ENCODE results near the gene TRAFD1.
"Not testable (repeated sequence)": the region's sequence is repeated elsewhere in the genome, so short reads cannot be mapped to it uniquely, and the experiment has no call there.

The TRAFD1 gene

GRCh38 chr12:112158461-112159145 lies 33.2 kb downstream of the TRAFD1 start:
- H3K4me3 ChIP-seq (ENCODE audit: control insufficient read depth in 1 of 7, extremely low read depth in 1 of 7, insufficient read depth in 4 of 7, low read depth in 2 of 7, low read length in 6 of 7); H3K27me3 ChIP-seq (replicated peaks in 2 of 5; ENCODE audit: control insufficient read depth in 4 of 5, insufficient read depth in 5 of 5, low read length in 4 of 5); H3K4me1 ChIP-seq (ENCODE audit: control extremely low read depth in 1 of 4, control insufficient read depth in 4 of 4, insufficient read depth in 4 of 4, low read length in 3 of 4); POLR2A ChIA-PET; H3K27ac ChIP-seq (ENCODE audit: insufficient read depth in 1 of 2, low read depth in 1 of 2, low read length in 2 of 2, poor library complexity in 1 of 2, severe bottlenecking in 2 of 2); CTCF ChIA-PET: not testable (repeated sequence)
- Histone ChIP-seq H3K9me3 (ENCODE audit: control extremely low read depth in 1 of 5, control insufficient read depth in 4 of 5, insufficient read depth in 2 of 5, low read depth in 1 of 5, low read length in 4 of 5) (peaks cover 0 to 21% (median 9%) of the 10 kb centered on the region in 5 experiments), H3K36me3 (ENCODE audit: control insufficient read depth in 4 of 4, insufficient read depth in 4 of 4, low read length in 3 of 4) (peaks cover 16 to 67% (median 55%) of the 10 kb centered on the region in 4 experiments)
- WGBS (ENCODE audit: insufficient coverage): 93% methylated on average over 10 of the region's 11 CpGs
- peak in 1 of 3 donors; percentile 14 for DNase-seq

- Histone ChIP-seq H3K4me3 (ENCODE audit: control insufficient read depth in 1 of 7, extremely low read depth in 1 of 7, insufficient read depth in 4 of 7, low read depth in 2 of 7, low read length in 6 of 7) (no peak overlapping the region), H3K27me3 (replicated peaks in 2 of 5; ENCODE audit: control insufficient read depth in 4 of 5, insufficient read depth in 5 of 5, low read length in 4 of 5) (no peaks in the 10 kb centered on the region), H3K36me3 (ENCODE audit: control insufficient read depth in 4 of 4, insufficient read depth in 4 of 4, low read length in 3 of 4) (peaks cover 11 to 66% (median 51%) of the 10 kb centered on the region in 4 experiments), H3K4me1 (ENCODE audit: control extremely low read depth in 1 of 4, control insufficient read depth in 4 of 4, insufficient read depth in 4 of 4, low read length in 3 of 4) (no peaks in the 10 kb centered on the region), H3K27ac (ENCODE audit: insufficient read depth in 1 of 2, low read depth in 1 of 2, low read length in 2 of 2, poor library complexity in 1 of 2, severe bottlenecking in 2 of 2) (no peak overlapping the region), H3K9me3 (ENCODE audit: control extremely low read depth in 1 of 5, control insufficient read depth in 4 of 5, insufficient read depth in 2 of 5, low read depth in 1 of 5, low read length in 4 of 5) (peaks cover 0 to 21% (median 9%) of the 10 kb centered on the region in 5 experiments)
- 99% methylated on average over 6 of the region's 6 CpGs for WGBS (ENCODE audit: insufficient coverage)
- POLR2A ChIA-PET: no interaction called here
- CTCF ChIA-PET: no interaction called here
- DNase-seq: no peak
Measured at GRCh38 chr12:112159146-112159541, 33.8 kb downstream of the TRAFD1 start.

GRCh38 chr12:112160611-112161010 lies 35.3 kb downstream of the TRAFD1 start:
- 97% methylated on average over 4 of the region's 6 CpGs for WGBS (ENCODE audit: insufficient coverage)
- no peak for DNase-seq
- Histone ChIP-seq H3K27me3 (replicated peaks in 2 of 5; ENCODE audit: control insufficient read depth in 4 of 5, insufficient read depth in 5 of 5, low read length in 4 of 5) (no peaks in the 10 kb centered on the region), H3K9me3 (ENCODE audit: control extremely low read depth in 1 of 5, control insufficient read depth in 4 of 5, insufficient read depth in 2 of 5, low read depth in 1 of 5, low read length in 4 of 5) (peaks cover 0 to 21% (median 9%) of the 10 kb centered on the region in 5 experiments), H3K27ac (ENCODE audit: insufficient read depth in 1 of 2, low read depth in 1 of 2, low read length in 2 of 2, poor library complexity in 1 of 2, severe bottlenecking in 2 of 2) (no peak overlapping the region), H3K36me3 (ENCODE audit: control insufficient read depth in 4 of 4, insufficient read depth in 4 of 4, low read length in 3 of 4) (peaks cover 11 to 65% (median 48%) of the 10 kb centered on the region in 4 experiments), H3K4me3 (ENCODE audit: control insufficient read depth in 1 of 7, extremely low read depth in 1 of 7, insufficient read depth in 4 of 7, low read depth in 2 of 7, low read length in 6 of 7) (no peak overlapping the region), H3K4me1 (ENCODE audit: control extremely low read depth in 1 of 4, control insufficient read depth in 4 of 4, insufficient read depth in 4 of 4, low read length in 3 of 4) (no peaks in the 10 kb centered on the region)
- POLR2A ChIA-PET: no interaction called here
- CTCF ChIA-PET: no interaction called here

- DNase-seq: no peak
- Histone ChIP-seq H3K9me3 (ENCODE audit: control extremely low read depth in 1 of 5, control insufficient read depth in 4 of 5, insufficient read depth in 2 of 5, low read depth in 1 of 5, low read length in 4 of 5) (peaks cover 0 to 21% (median 9%) of the 10 kb centered on the region in 5 experiments), H3K4me1 (ENCODE audit: control extremely low read depth in 1 of 4, control insufficient read depth in 4 of 4, insufficient read depth in 4 of 4, low read length in 3 of 4) (no peaks in the 10 kb centered on the region), H3K4me3 (ENCODE audit: control insufficient read depth in 1 of 7, extremely low read depth in 1 of 7, insufficient read depth in 4 of 7, low read depth in 2 of 7, low read length in 6 of 7) (no peak overlapping the region), H3K27ac (ENCODE audit: insufficient read depth in 1 of 2, low read depth in 1 of 2, low read length in 2 of 2, poor library complexity in 1 of 2, severe bottlenecking in 2 of 2) (no peak overlapping the region), H3K36me3 (ENCODE audit: control insufficient read depth in 4 of 4, insufficient read depth in 4 of 4, low read length in 3 of 4) (peaks cover 11 to 69% (median 54%) of the 10 kb centered on the region in 4 experiments), H3K27me3 (replicated peaks in 2 of 5; ENCODE audit: control insufficient read depth in 4 of 5, insufficient read depth in 5 of 5, low read length in 4 of 5) (no peaks in the 10 kb centered on the region)
- CTCF ChIA-PET: no interaction called here
- POLR2A ChIA-PET: no interaction called here
- 93% methylated on average over 4 of the region's 9 CpGs for WGBS (ENCODE audit: insufficient coverage)
Measured at GRCh38 chr12:112161711-112162110, 36.4 kb downstream of the TRAFD1 start.

GRCh38 chr12:112162241-112162790 lies 37.0 kb downstream of the TRAFD1 start:
- Histone ChIP-seq H3K4me1 (ENCODE audit: control extremely low read depth in 1 of 4, control insufficient read depth in 4 of 4, insufficient read depth in 4 of 4, low read length in 3 of 4) (no peaks in the 10 kb centered on the region), H3K36me3 (ENCODE audit: control insufficient read depth in 4 of 4, insufficient read depth in 4 of 4, low read length in 3 of 4) (peaks cover 11 to 71% (median 57%) of the 10 kb centered on the region in 4 experiments), H3K27me3 (replicated peaks in 2 of 5; ENCODE audit: control insufficient read depth in 4 of 5, insufficient read depth in 5 of 5, low read length in 4 of 5) (no peaks in the 10 kb centered on the region), H3K9me3 (ENCODE audit: control extremely low read depth in 1 of 5, control insufficient read depth in 4 of 5, insufficient read depth in 2 of 5, low read depth in 1 of 5, low read length in 4 of 5) (peaks cover 0 to 21% (median 9%) of the 10 kb centered on the region in 5 experiments), H3K4me3 (ENCODE audit: control insufficient read depth in 1 of 7, extremely low read depth in 1 of 7, insufficient read depth in 4 of 7, low read depth in 2 of 7, low read length in 6 of 7) (no peak overlapping the region), H3K27ac (ENCODE audit: insufficient read depth in 1 of 2, low read depth in 1 of 2, low read length in 2 of 2, poor library complexity in 1 of 2, severe bottlenecking in 2 of 2) (no peak overlapping the region)
- 94% methylated on average over 10 of the region's 12 CpGs for WGBS (ENCODE audit: insufficient coverage)
- ChIA-PET POLR2A (interaction anchor here (0.6 kb wide), 1 partner anchor 7 kb away, joined by 3 read pairs; no protein-coding TSS in a partner anchor), CTCF (interaction anchor here (1.3 kb wide), 1 partner anchor 36 kb away, joined by 4 read pairs; no protein-coding TSS in a partner anchor)
- no peak for DNase-seq

- H3K4me3 ChIP-seq (ENCODE audit: control insufficient read depth in 1 of 7, extremely low read depth in 1 of 7, insufficient read depth in 4 of 7, low read depth in 2 of 7, low read length in 6 of 7): no peak overlapping the region
- WGBS (ENCODE audit: insufficient coverage): 98% methylated on average over 7 of the region's 8 CpGs
- CTCF ChIA-PET: interaction anchor here (0.6 to 1.3 kb wide), 2 partner anchors 35 to 581 kb away, joined by 4 to 5 read pairs; no protein-coding TSS in a partner anchor
- no peaks in the 10 kb centered on the region for H3K4me1 ChIP-seq (ENCODE audit: control extremely low read depth in 1 of 4, control insufficient read depth in 4 of 4, insufficient read depth in 4 of 4, low read length in 3 of 4)
- no peak for DNase-seq
- peaks cover 0 to 17% (median 9%) of the 10 kb centered on the region in 5 experiments for H3K9me3 ChIP-seq (ENCODE audit: control extremely low read depth in 1 of 5, control insufficient read depth in 4 of 5, insufficient read depth in 2 of 5, low read depth in 1 of 5, low read length in 4 of 5)
- peaks cover 12 to 77% (median 58%) of the 10 kb centered on the region in 4 experiments for H3K36me3 ChIP-seq (ENCODE audit: control insufficient read depth in 4 of 4, insufficient read depth in 4 of 4, low read length in 3 of 4)
- H3K27ac ChIP-seq (ENCODE audit: insufficient read depth in 1 of 2, low read depth in 1 of 2, low read length in 2 of 2, poor library complexity in 1 of 2, severe bottlenecking in 2 of 2): no peak overlapping the region
- H3K27me3 ChIP-seq (replicated peaks in 2 of 5; ENCODE audit: control insufficient read depth in 4 of 5, insufficient read depth in 5 of 5, low read length in 4 of 5): no peaks in the 10 kb centered on the region
- POLR2A ChIA-PET: interaction anchor here (0.6 kb wide), 1 partner anchor 8 kb away, joined by 3 read pairs; no protein-coding TSS in a partner anchor
Measured at GRCh38 chr12:112163056-112163455, 37.7 kb downstream of the TRAFD1 start.

GRCh38 chr12:112163471-112163991 lies 38.2 kb downstream of the TRAFD1 start:
- Histone ChIP-seq H3K27me3 (replicated peaks in 2 of 5; ENCODE audit: control insufficient read depth in 4 of 5, insufficient read depth in 5 of 5, low read length in 4 of 5) (no peaks in the 10 kb centered on the region), H3K27ac (ENCODE audit: insufficient read depth in 1 of 2, low read depth in 1 of 2, low read length in 2 of 2, poor library complexity in 1 of 2, severe bottlenecking in 2 of 2) (no peak overlapping the region), H3K9me3 (ENCODE audit: control extremely low read depth in 1 of 5, control insufficient read depth in 4 of 5, insufficient read depth in 2 of 5, low read depth in 1 of 5, low read length in 4 of 5) (peaks cover 0 to 14% (median 7%) of the 10 kb centered on the region in 5 experiments), H3K4me3 (ENCODE audit: control insufficient read depth in 1 of 7, extremely low read depth in 1 of 7, insufficient read depth in 4 of 7, low read depth in 2 of 7, low read length in 6 of 7) (no peak overlapping the region), H3K4me1 (ENCODE audit: control extremely low read depth in 1 of 4, control insufficient read depth in 4 of 4, insufficient read depth in 4 of 4, low read length in 3 of 4) (no peaks in the 10 kb centered on the region), H3K36me3 (ENCODE audit: control insufficient read depth in 4 of 4, insufficient read depth in 4 of 4, low read length in 3 of 4) (peaks cover 13 to 77% (median 55%) of the 10 kb centered on the region in 4 experiments)
- 95% methylated on average over 18 of the region's 22 CpGs for WGBS (ENCODE audit: insufficient coverage)
- CTCF ChIA-PET: interaction anchor here (0.6 to 1.3 kb wide), 2 partner anchors 35 to 581 kb away, joined by 4 to 5 read pairs; no protein-coding TSS in a partner anchor
- no peak for DNase-seq
- POLR2A ChIA-PET: no interaction called here
